ENCODE data around the gene PNMT. TPM values are rescaled to one million over a fixed set of nuclear protein-coding genes. Genes with fewer than 3 reads are reported as not detected.

PNMT gene
- total and polyA plus RNA-seq, 2 donors (not counting 1 experiment from before 2014, with no cell fraction given): 0.13 to 0.76 TPM

DNA sequence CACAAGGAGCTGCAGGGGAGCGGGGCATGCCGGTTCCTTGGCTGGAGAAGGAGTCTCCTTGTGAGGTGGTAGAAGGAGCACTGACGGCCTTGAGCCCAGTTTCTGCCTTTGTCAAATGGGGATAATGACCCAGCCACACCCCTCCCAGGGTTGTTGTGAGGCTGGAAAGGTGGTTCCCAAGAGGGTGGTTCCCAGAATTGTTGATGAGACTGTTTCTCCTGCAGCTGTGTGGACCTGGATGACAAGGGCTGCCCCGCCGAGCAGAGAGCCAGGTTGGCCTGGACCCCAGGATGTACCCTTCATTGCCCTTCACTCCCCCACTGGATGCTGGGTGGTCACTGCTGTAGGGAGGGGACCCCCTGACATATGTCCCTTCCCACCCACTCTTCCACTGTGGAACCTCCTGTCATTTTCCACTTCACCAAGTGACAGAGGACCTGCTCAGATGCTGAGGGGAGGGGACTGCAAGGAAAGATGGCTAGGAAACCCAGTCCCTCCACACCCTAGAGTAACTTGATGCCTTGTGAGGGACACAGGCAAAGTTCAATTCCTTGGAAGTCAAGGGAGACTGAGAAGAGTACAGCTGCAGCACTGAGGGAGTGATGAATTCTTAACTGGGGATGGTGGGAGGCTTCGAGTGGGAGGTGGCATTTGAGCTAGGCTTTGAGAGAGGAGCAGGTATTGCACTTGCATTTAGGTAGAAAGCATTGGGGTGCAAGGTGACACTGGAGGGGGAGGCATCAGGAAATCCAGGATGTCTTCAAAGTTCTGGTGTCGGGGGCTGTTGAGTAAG lies 51.5 kb downstream of the PNMT start:
- TF ChIP-seq CTCF (IDR thresholded peaks at IDR 0.05) (no peak), EZH2 (IDR thresholded peaks at IDR 0.05; ENCODE audit: borderline replicate concordance, insufficient read depth, low read depth, low read length, poor library complexity, severe bottlenecking) (no peak)
- H3K27me3 Mint-ChIP-seq: no peaks in the 10 kb centered on the region
- H3K4me3 Mint-ChIP-seq: no peak overlapping the region
- DNase-seq (no peak), ATAC-seq (ENCODE audit: low read depth) (no peak)
- no peaks in the 10 kb centered on the region for H3K79me2 ChIP-seq (ENCODE audit: control insufficient read depth, insufficient read depth, low read length)
- H2AFZ ChIP-seq (ENCODE audit: insufficient read depth, low read depth, low read length, poor library complexity, severe bottlenecking): no peak overlapping the region
- H3K4me3 ChIP-seq (ENCODE audit: control extremely low read depth in 1 of 5, extremely low read depth in 1 of 5, insufficient read depth in 1 of 5, low read depth in 2 of 5, low read length in 4 of 5): no peak overlapping the region
- H3K4me1 ChIP-seq (ENCODE audit: control insufficient read depth in 2 of 2, insufficient read depth in 2 of 2, low read length in 2 of 2): no peaks in the 10 kb centered on the region
- H4K20me1 ChIP-seq (ENCODE audit: control insufficient read depth, insufficient read depth, low read length, poor library complexity, severe bottlenecking): no peaks in the 10 kb centered on the region
- POLR2A ChIA-PET: no interaction called here
- no peaks in the 10 kb centered on the region for H3K27me3 ChIP-seq (replicated peaks in 1 of 4; ENCODE audit: control extremely low read depth in 1 of 4, control insufficient read depth in 3 of 4, insufficient read depth in 4 of 4, low read length in 3 of 4)
- no peaks in the 10 kb centered on the region for H3K36me3 ChIP-seq (replicated peaks in 1 of 2; ENCODE audit: control extremely low read depth in 1 of 2, control insufficient read depth in 1 of 2, extremely low read depth in 1 of 2, insufficient read depth in 2 of 2, low read length in 1 of 2)
- intact Hi-C loops (cut with micrococcal nuclease): no loop called here
- H3K4me1 Mint-ChIP-seq: no peaks in the 10 kb centered on the region
- WGBS (ENCODE audit: insufficient coverage): 88% methylated on average over 2 of the region's 7 CpGs
- H3K9me3 Mint-ChIP-seq (ENCODE audit: insufficient read depth): no peaks in the 10 kb centered on the region
- no peak overlapping the region for H3K9ac ChIP-seq (ENCODE audit: low read length)
- H3K4me2 ChIP-seq (replicated peaks; ENCODE audit: low read depth, low read length, poor library complexity, severe bottlenecking): no peak overlapping the region
- CTCF ChIA-PET: interaction anchor here (1.0 to 1.3 kb wide), 2 partner anchors 65 to 98 kb away, joined by 3 to 5 read pairs; no protein-coding TSS in a partner anchor
- H3K27ac Mint-ChIP-seq: no peak overlapping the region
- H3K9me3 ChIP-seq (ENCODE audit: control extremely low read depth in 1 of 3, control insufficient read depth in 2 of 3, insufficient read depth in 1 of 3, low read length in 2 of 3): peaks cover 0 to 3% (median 0%) of the 10 kb centered on the region in 3 donors
- no peak overlapping the region for H3K27ac ChIP-seq (ENCODE audit: low read length in 2 of 2)

Other genes starting within 250 kb of the PNMT start
- gene MED1, start 217.2 kb upstream of the PNMT start, total RNA-seq: 56.9 and 59.1 TPM in 2 replicates
- gene MED1, start 217.2 kb upstream of the PNMT start, polyA plus RNA-seq: 11.1 and 13.1 TPM in 2 replicates
- 117 and 134 TPM in 2 replicates for gene CDK12, start 207.0 kb upstream of the PNMT start, total RNA-seq
- 25.6 and 29.8 TPM in 2 replicates for gene CDK12, start 207.0 kb upstream of the PNMT start, polyA plus RNA-seq
- not detected in 2 replicates for gene NEUROD2, start 60.5 kb upstream of the PNMT start, total RNA-seq
- 0.04 and 0.06 TPM in 2 replicates for gene NEUROD2, start 60.5 kb upstream of the PNMT start, polyA plus RNA-seq
- not detected in 2 replicates for gene PPP1R1B, start 41.5 kb upstream of the PNMT start, total RNA-seq
- not detected in 2 replicates for gene PPP1R1B, start 41.5 kb upstream of the PNMT start, polyA plus RNA-seq
- 93.1 and 101 TPM in 2 replicates for gene STARD3, start 31.3 kb upstream of the PNMT start, total RNA-seq
- gene STARD3, start 31.3 kb upstream of the PNMT start, polyA plus RNA-seq: 209 and 231 TPM in 2 replicates
- 4.2 and 5.1 TPM in 2 replicates for gene TCAP, start 3.1 kb upstream of the PNMT start, total RNA-seq
- gene TCAP, start 3.1 kb upstream of the PNMT start, polyA plus RNA-seq: 3.8 and 5.2 TPM in 2 replicates
- 34.3 and 36.9 TPM in 2 replicates for gene PGAP3, start 19.6 kb downstream of the PNMT start, total RNA-seq
- 27.4 and 38.1 TPM in 2 replicates for gene PGAP3, start 19.6 kb downstream of the PNMT start, polyA plus RNA-seq
- gene ERBB2, start 31.6 kb downstream of the PNMT start, total RNA-seq: 8.4 TPM in 2 replicates
- 3.2 and 4.6 TPM in 2 replicates for gene ERBB2, start 31.6 kb downstream of the PNMT start, polyA plus RNA-seq
- 37.9 and 41.1 TPM in 2 replicates for gene MIEN1, start 62.1 kb downstream of the PNMT start, total RNA-seq
- 55.6 and 63.2 TPM in 2 replicates for gene MIEN1, start 62.1 kb downstream of the PNMT start, polyA plus RNA-seq
- 0.78 and 0.84 TPM in 2 replicates for gene GRB7, start 69.5 kb downstream of the PNMT start, total RNA-seq
- gene GRB7, start 69.5 kb downstream of the PNMT start, polyA plus RNA-seq: 0.81 and 1.5 TPM in 2 replicates
- 178 and 187 TPM in 2 replicates for gene IKZF3, start 195.9 kb downstream of the PNMT start, total RNA-seq
- 63.0 and 64.0 TPM in 2 replicates for gene IKZF3, start 195.9 kb downstream of the PNMT start, polyA plus RNA-seq
- 1.7 and 2.0 TPM in 2 replicates for gene ZPBP2, start 199.7 kb downstream of the PNMT start, total RNA-seq
- gene ZPBP2, start 199.7 kb downstream of the PNMT start, polyA plus RNA-seq: 1.5 and 1.6 TPM in 2 replicates